Endothelial cell (in vitro differentiated cells): ENCODE results near the gene ATP13A2. TPM values are rescaled to one million over a fixed set of nuclear protein-coding genes. Genes with fewer than 3 reads are reported as not detected.

Experiments
- DNase-seq: peaks from one replicate; pipeline ENCODE4 v3.0.0; 2021; ENCODE audit warnings: low spot score
- H3K27ac Mint-ChIP-seq: one replicate; pipeline ENCODE4 v1.8.0; 2021; ENCODE audit warnings: mixed read lengths, inconsistent platforms; ENCODE audit not compliant: unreplicated experiment
- H3K27me3 Mint-ChIP-seq: one replicate; pipeline ENCODE4 v1.8.0; 2021; ENCODE audit warnings: mild to moderate bottlenecking, moderate library complexity, mixed read lengths, inconsistent platforms; ENCODE audit not compliant: unreplicated experiment
- H3K36me3 Mint-ChIP-seq: one replicate; pipeline ENCODE4 v1.8.0; 2021; ENCODE audit warnings: mild to moderate bottlenecking, low read depth, mixed read lengths, inconsistent platforms; ENCODE audit not compliant: unreplicated experiment
- H3K4me1 Mint-ChIP-seq: one replicate; pipeline ENCODE4 v1.8.0; 2021; ENCODE audit warnings: mild to moderate bottlenecking, mixed read lengths, inconsistent platforms; ENCODE audit not compliant: unreplicated experiment
- H3K4me3 Mint-ChIP-seq: one replicate; pipeline ENCODE4 v1.8.0; 2021; ENCODE audit warnings: mild to moderate bottlenecking, mixed read lengths, inconsistent platforms; ENCODE audit not compliant: unreplicated experiment
- H3K9me3 Mint-ChIP-seq: one replicate; pipeline ENCODE4 v1.8.0; 2021; ENCODE audit warnings: mixed read lengths, inconsistent platforms; ENCODE audit not compliant: unreplicated experiment
- total RNA-seq: library from RNA; stranded (reverse); fragmentation: NEBNext Ultra II Directional; extraction: Animal tissue kit (Norgen Biotek cat#: 25700); gene quantifications from one replicate; pipeline ENCODE4 v1.2.1, GENCODE V29; 2021; ENCODE audit not compliant: unreplicated experiment
- TF ChIP-seq, protein P1 (sequence below): fragments of 200-600 bp; sonication (generic); IDR thresholded peaks from one replicate; pipeline ENCODE4 v1.5.0; 2021; ENCODE audit warnings: antibody characterized with exemption; ENCODE audit not compliant: unreplicated experiment

The ATP13A2 gene
- total RNA-seq, 1 donor from 2014 or later: 55.6 TPM

DNA sequence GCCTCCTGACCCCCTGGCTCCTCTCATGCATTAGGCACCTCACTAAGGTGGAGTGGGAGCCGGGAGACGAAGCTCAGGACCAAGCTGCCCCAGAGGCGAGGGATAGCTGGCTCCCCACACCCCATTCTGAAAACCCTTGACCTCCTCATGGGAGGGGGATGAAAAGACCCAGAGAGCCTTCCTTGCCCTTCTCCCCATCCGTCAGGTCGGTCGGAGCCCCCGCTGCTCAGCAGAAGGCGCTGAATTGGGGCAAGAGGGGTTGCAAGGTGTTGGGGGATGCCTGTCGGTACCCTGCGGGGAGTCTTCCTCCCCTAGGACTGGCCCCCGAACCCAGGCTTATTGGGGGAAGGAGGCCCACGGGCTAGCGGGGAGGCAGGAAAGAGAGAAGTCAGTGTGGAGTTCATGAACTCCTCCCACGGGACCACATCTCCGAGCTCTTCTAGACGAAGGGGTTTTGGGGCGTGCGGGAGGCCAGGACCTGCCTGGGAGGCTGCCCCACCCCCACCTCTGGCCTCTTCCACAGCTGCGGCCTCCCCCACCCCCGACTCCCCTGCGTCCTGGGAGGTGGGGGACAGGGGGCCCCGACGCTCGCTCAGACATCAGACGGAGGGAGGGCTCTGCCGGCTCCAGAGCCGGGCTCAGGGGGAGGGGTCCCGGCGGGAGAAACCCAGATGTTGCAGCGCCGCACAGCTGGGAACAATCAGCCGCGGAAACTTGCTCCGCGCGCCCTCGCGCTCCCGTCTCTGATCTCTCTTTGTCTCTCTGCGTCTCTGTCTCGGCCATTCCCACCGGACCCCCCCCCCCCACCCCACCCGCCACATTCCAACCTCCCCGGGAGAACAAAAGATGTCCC, 32.0 kb downstream of the ATP13A2 start:
- DNase-seq: peak; percentile 47
- H3K9me3 Mint-ChIP-seq: no peaks in the 10 kb centered on the region
- peak overlapping the region; percentile 86 for H3K4me3 Mint-ChIP-seq
- H3K27me3 Mint-ChIP-seq: peaks cover 13% of the 10 kb centered on the region
- H3K36me3 Mint-ChIP-seq: peaks cover 9% of the 10 kb centered on the region
- TF ChIP-seq, protein P1, sequence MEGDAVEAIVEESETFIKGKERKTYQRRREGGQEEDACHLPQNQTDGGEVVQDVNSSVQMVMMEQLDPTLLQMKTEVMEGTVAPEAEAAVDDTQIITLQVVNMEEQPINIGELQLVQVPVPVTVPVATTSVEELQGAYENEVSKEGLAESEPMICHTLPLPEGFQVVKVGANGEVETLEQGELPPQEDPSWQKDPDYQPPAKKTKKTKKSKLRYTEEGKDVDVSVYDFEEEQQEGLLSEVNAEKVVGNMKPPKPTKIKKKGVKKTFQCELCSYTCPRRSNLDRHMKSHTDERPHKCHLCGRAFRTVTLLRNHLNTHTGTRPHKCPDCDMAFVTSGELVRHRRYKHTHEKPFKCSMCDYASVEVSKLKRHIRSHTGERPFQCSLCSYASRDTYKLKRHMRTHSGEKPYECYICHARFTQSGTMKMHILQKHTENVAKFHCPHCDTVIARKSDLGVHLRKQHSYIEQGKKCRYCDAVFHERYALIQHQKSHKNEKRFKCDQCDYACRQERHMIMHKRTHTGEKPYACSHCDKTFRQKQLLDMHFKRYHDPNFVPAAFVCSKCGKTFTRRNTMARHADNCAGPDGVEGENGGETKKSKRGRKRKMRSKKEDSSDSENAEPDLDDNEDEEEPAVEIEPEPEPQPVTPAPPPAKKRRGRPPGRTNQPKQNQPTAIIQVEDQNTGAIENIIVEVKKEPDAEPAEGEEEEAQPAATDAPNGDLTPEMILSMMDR: no peak
- H3K27ac Mint-ChIP-seq: peak overlapping the region; percentile 24
- H3K4me1 Mint-ChIP-seq: peaks cover 21% of the 10 kb centered on the region

- Mint-ChIP-seq H3K4me3 (peak overlapping the region; percentile 85), H3K27ac (no peak overlapping the region), H3K4me1 (peaks cover 17% of the 10 kb centered on the region), H3K36me3 (peaks cover 9% of the 10 kb centered on the region), H3K9me3 (no peaks in the 10 kb centered on the region), H3K27me3 (peaks cover 13% of the 10 kb centered on the region)
- TF ChIP-seq, protein P1: no peak
- DNase-seq: no peak
These were observed 32.9 kb downstream of the ATP13A2 start for GRCh38 chr1:16978567-16979474.

DNA sequence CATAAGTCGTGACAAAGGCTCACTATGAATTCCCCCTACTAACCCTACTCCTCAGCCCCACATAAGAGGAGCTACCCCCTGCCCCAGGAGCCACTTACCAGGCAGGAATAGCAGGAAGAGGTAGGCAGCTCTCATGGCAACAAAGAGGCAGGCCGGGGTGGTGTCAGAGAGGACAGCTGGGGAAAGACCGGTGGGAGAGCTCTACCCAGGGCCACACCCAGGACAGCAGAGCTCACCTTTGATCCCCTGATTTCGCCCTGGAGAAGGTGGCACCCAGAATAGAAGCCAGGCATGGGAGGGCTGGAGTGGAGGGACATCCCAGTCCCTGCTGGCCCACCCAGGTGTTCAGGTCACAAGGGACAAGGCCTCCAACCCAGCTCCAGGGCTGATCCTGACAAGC, 33.6 kb downstream of the ATP13A2 start:
- H3K4me3 Mint-ChIP-seq: no peak overlapping the region
- peaks cover 14% of the 10 kb centered on the region for H3K4me1 Mint-ChIP-seq
- no peak overlapping the region for H3K27ac Mint-ChIP-seq
- DNase-seq: no peak
- H3K36me3 Mint-ChIP-seq: peaks cover 9% of the 10 kb centered on the region
- peaks cover 11% of the 10 kb centered on the region for H3K27me3 Mint-ChIP-seq
- TF ChIP-seq, protein P1: no peak
- no peaks in the 10 kb centered on the region for H3K9me3 Mint-ChIP-seq

DNA sequence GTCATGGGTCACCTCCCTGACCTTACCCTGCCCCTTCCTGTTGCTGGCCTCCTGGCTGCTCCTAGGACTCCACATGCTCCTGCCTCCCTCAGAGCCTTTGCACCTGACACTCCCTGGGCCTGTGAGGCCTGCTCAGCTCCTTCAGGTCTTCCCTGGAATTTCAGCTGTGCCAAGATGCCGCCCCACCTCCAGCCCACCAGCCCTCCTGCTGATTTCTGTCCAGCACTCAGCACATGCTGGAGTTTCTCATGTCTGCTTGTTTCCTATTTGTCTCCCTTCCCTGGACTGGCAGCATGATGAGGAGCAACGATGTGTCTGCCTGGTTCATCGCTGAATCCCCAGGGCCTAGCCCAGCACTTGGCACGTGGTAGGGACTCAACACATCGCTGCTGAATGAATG, 34.4 kb downstream of the ATP13A2 start:
- Mint-ChIP-seq H3K36me3 (peaks cover 13% of the 10 kb centered on the region), H3K27ac (no peak overlapping the region), H3K9me3 (no peaks in the 10 kb centered on the region), H3K4me3 (no peak overlapping the region), H3K4me1 (peaks cover 13% of the 10 kb centered on the region), H3K27me3 (peaks cover 9% of the 10 kb centered on the region)
- DNase-seq: no peak
- TF ChIP-seq, protein P1: no peak
